ENCODE measurements around the gene SOST.

SOST gene

GRCh38 chr17:43740541-43740940, 18.1 kb downstream of the SOST start:
- DNase-seq = no peak

DNA sequence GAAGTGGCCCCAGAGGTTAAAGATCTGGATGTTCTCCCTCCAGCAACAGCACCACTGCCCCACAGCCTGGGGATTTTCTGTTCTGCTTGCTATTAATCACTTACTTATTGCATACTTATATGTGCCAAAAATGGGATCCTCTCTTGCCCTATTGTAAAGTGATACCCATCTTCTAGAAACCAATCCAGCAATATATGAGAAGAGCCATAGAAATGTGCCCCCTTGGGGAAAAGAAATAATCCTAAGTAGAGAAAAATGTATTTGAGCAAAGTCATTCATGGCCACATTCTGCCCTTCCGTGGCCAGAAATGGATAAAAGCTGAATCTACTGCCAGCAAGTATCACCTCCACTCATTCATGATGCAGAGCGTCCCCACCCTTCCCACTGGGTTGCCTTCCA, 20.9 kb downstream of the SOST start:
- no peak for DNase-seq

DNA sequence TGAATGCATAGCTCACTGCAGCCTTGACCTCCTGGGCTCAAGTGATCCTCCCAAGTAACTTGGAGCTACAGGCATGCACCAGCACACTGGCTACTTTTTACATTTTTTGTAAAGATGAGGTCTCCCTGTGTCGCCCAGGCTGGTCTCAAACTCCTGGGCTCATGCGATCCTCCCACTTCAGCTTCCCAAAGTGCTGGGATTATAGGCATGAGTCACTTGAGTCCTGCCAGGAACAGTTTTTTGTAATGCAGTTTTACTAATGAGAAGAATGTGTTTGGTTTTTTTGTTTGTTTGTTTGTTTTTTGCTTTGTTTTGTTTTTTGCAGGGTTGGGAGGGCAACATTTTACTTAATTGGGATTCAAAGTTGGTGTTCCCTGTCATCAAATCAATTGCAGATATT, 22.2 kb downstream of the SOST start:
- DNase-seq = no peak

GRCh38 chr17:43734376-43734775, 24.2 kb downstream of the SOST start:
- no peak for DNase-seq

DNA sequence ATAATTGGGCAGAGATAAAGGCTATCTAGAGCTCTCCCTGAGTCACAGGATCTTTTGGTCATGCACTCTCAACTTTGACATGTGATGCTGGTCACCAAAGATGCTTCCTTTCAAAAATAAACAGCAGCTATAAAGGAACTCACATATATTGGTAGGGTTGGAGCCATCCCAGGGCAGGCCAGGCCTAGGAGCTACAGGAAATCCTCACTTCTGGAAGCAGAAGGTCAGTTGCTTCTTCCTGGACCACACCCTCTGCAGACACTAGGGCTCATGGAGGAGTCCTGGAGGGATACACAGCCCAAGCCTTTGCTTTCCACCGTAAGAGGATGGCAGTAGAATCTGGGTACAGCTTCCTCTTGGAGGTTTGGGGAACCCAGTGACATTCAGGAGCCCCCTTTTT, 24.6 kb downstream of the SOST start:
- DNase-seq = no peak

DNA sequence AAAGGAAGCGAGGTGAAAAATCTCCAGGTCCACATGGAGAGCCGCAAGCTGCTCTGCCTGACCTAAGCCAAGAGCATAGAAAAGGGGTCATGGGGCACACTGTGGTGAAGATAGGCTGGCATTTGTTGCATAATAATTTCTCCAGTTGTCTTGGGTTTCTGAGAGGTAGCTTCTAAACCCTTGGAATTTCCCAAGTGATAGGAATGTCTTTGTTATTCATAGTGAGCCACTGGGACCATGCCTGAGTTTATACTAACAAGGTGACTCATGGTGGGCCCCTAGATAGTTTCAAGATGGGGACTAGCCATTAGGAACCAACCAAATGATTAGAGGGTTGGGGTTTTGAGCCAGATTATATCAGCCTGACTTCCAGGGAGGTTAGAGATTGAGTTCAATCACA, 25.6 kb downstream of the SOST start:
- DNase-seq = peak; percentile 72

DNA sequence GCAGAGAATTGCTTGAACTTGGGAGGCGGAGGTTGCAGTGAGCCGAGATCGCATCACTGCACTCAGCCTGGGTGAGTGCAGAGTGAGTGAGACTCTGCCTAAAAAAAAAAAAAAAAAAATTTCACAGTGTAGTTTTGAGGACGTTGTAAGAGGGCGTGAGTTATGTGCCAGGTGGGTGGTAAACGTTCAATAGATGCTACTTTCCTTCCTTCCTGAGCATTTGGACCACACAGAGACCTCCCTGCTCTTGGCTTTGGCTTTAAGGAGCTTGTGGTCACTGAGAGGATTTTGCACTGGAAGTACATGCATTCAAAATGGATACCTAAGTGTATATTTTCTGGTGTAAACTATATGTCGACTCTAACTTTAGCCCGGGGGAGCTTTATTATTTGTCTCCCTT, 30.5 kb downstream of the SOST start:
- DNase-seq = no peak

DNA sequence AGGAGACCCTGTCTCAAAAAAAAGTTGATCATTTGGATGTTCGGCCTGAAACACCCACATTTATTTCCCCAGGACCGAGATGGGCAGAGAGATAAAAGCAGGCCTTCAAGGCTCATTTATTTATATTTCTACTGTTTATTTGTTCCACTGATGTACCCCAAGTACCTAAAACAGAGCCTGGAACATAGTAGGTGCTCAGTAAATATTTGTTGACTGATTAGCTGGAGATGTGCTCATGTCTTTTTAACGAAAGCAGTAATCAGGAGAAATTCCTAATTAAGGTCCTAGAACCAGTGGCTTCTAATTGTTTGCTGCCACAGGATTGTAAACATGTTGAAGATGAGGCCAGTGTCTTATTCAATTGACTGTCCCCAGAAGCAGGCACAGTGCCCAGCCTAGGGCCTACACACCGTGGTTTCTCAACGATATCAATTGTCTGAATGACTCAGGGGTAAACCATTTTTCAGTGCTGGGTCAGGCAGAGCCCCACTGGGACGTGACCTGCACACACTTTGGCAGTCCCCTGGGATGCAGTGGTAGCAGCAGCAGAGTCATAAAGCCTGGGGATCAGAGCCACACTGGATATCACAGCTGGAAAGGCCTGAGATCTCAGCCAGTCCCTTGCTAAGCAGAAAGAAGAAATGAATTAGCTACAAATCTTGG, 34.8 kb downstream of the SOST start:
- peak; percentile 92 for DNase-seq

DNA sequence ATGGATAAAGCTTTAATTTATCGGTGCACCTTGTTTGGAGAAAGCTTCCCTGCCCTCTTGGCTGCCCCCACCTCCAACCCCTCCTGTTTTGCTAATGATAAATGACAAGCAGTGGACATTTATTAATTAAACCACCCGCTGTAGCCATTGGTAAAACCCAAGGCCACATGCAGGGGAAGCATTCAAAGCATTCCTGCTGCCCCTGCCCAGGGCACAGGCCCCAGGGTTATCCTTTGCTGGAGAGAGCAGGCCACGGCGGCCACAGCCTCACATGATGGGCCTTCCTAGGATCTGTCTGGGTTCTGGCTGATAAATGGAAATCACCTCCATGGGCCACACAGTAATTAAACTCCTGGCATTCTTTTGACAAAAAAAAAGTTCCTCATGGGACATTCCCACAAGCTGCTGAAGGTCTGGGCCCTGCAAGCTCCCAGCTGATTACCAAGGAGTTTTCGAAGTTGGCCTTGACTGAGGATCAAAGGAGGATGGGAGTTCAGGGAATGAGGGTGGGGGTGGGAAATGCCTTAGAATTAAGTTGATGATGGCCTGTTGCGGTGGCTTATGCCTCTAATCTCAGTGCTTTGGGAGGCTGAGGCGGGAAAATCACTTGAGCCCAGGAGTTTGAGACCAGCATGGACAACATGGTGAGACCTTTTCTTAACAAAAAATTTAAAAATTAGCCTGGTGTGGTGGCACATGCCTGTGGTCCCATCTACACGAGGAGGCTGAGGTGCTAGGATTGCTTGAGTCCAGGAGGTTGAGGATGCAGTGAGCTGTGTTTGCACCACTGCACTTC, 35.5 kb downstream of the SOST start:
- no peak for DNase-seq

DNA sequence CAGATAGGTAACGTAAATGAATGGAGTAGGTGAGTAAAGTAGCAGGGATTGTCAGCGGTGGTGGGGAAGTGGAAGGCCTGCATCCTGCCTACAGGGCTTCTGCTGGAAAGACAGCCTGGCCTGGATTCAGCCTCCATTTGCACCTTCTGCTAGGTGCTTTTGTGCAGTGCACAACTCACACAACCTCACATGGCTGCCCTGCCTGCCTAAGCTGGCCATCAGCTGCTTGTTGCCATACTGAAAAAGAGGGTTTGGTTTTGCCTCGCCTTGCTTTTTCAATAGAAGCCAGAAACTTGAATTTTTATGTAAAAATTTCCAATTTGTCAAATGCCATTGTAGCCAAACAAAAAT, 36.3 kb downstream of the SOST start:
- no peak for DNase-seq

- no peak for DNase-seq
These were observed 36.9 kb downstream of the SOST start for GRCh38 chr17:43721537-43722268.

DNA sequence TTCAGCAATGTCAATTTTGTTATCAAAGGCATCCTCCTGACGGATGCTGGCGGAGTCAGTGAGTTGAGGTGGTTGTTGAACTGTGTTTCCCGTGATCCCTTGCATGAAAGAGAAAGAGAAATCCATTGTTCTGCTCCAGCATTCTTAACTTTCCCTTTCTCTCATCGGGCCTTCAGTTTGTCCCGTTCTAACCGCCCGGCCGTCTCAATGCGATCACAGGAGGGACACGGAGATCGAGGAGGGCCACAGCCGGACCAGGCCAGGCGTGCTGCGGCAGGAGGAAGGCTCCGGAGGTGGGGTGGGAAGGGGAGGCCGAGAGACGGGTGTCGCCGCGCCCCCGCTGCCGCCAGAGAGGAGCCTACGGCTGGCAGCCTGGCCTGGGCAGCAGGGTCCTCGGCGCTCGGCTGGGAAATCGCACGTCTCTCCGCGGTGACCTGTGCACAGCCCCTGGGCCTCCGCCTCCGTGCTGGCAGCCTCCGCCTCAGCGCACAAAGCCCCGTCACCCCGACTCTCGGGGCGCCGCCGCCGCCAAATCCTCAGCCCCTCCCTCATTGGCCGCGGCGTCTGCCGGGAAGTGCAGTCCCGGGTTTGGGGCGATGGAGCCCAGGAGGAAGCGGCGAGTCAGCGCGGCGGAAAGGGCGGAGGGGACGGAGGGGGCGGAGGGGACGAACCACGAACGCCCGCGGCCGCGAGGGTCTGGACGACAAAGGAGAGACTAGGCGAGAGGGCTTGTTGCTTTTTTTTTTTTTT, 38.1 kb downstream of the SOST start:
- peak; percentile 85 for DNase-seq

DNA sequence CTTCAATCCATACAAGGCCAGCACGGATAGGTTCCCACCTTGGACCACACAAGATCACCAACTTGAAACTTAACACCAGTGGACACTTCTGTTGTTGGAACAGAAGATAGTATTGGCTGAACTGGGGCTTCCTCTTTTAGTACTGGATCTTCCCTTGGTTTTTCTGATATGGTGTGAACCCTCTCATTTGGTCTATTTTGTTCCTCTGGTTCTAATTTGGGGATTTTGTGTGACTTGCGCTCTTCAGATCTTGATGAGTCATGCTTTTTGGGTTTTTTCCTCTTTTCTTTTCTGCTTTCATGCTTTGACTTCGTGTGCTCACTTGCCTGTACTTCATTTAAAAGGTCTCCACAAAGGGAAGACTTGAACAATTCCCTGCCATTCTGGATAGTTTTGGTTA, 39.0 kb downstream of the SOST start:
- DNase-seq = no peak

DNA sequence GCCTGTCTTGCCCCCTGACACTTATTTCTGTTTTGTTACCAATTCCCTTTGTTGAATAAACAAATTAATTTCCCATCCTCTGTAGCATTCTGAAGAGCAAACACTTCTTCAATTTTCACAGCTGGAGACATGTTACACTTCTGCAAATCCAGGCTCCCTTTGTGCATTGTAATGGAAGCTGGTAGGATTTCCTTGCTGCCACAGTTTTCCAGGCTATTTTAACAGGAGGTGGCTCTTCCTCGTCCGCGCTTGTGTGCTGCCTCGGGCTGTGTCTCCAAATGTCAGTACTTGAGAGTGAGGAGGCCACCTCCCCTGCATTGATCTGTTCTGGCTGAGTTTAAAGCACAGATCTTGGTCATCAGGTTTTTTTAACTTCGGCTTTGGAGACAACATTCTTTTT, 40.0 kb downstream of the SOST start:
- DNase-seq = peak; percentile 91

DNA sequence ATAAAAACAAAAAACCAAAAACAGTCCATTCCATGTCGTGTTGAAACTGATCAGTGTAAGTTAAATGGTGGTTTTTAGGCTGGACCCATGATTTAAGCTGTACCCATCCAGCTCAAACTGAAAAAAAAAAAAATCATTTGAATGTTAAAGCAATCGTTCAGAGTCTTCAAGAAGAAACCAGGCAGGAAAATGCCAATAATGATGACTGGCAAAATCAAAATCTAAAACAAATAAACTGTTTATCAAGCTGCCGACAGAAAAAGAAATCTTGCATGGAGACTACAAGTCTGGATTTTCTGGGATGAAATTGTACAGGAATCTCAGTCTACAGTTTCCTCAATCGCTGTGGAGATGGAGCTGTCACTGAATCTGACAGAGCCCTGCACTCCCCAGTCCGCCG, 40.7 kb downstream of the SOST start:
- no peak for DNase-seq

- DNase-seq = no peak
These were observed 44.0 kb downstream of the SOST start for GRCh38 chr17:43714465-43715149.

DNA sequence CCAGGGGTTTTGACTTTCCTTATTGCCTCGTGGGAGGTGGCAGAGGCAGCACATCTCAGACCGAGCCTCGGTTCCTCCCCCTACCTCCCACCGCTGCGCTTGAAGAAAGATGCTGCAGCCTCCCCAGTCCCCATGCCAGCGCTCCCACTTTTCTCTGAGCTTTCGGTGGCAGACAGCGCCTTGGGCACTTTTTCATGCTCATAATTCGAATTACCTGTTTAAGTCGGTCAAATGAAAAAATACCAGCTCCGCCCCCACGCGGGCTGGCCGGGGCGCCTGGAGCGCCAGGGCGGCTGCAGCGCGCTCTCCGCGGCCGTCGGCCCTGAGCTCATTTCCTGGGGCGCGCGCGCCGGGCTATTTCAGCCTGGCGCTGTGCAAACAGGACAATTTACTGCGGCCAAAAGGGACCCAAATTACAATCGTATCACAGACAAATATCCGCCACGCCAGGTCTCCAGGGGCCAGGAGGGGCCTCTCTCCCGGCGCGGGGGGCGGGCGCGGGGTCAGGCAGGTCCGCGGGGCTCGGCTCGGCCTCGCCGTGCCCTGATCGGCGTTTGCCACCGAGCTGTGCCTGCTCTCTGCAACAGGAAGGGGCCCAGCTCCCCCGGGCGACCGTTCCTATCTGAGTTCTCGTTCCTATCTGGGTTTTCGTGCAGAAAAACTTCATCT, 45.0 kb downstream of the SOST start:
- peak; percentile 72 for DNase-seq

- no peak for DNase-seq
These were observed 46.2 kb downstream of the SOST start for GRCh38 chr17:43712397-43712796.

- no peak for DNase-seq
These were observed 48.5 kb downstream of the SOST start for GRCh38 chr17:43710101-43710500.

- DNase-seq = no peak
These were observed 49.4 kb downstream of the SOST start for GRCh38 chr17:43709210-43709609.

DNA sequence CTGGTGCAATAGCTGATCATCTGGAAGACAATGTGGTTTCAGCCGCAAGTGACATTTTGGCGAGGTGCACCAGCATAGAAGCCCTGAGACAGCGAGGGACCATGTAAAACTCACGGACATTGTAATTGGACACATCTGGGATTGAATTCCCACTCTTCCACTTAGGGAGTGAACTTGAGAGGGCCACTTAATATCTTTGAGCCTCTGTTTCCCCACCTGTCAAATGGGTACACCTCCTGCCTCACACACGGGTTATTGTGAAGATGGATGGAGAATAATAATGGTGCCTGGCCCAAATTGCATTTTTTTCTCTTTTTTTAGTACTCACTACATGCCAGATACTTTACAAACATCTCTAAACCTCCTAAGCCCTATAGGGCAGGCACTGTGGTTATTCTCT, 51.4 kb downstream of the SOST start:
- no peak for DNase-seq

- DNase-seq = no peak
These were observed 52.4 kb downstream of the SOST start for GRCh38 chr17:43706235-43706634.

All from islet precursor cell (in vitro differentiated cells).